A549 (cell line): Measurements from ENCODE around the gene CHRNA4. TPM values are rescaled to one million over a fixed set of nuclear protein-coding genes. Genes with fewer than 3 reads are reported as not detected.

Experiments
- ATAC-seq, 2 experiments: fragments of 200-7000 bp in 1 of 2; fragments of >200 bp in 1 of 2; cut with Nextera tagmentation in 1 of 2; cut with Tn5 transposase in 1 of 2; 3 replicates each; pipeline versions ENCODE4 v1.8.0 to v1.9.1; 2018 to 2020; ENCODE audit warnings: mild to moderate bottlenecking in 1 of 2, moderate library complexity in 1 of 2
- CTCF ChIA-PET: fragments of 300-600 bp; sonication (Branson Sonifier 250); formaldehyde crosslinking; extraction: SDS; loops from one replicate; lab custom pipeline; 2021; ENCODE audit warnings: antibody characterized with exemption, inconsistent platforms; lab: Yijun Ruan, JAX
- POLR2A ChIA-PET: fragments of 350-600 bp; formaldehyde crosslinking; extraction: SDS; loops from one replicate; lab custom pipeline; 2021; ENCODE audit warnings: antibody characterized with exemption, inconsistent platforms; lab: Yijun Ruan, JAX
- DNase-seq, 2 experiments: peaks; one replicate each; pipeline versions ENCODE4 v3.0.0 to v3.0.0-alpha.2; 2011 to 2016; ENCODE audit warnings: low read depth in 1 of 2, low spot score in 1 of 2
- FAIRE-seq: peaks from 2 replicates; lab custom pipeline; 2011; peaks lifted over from hg19 to GRCh38; lab: Jason Lieb, UNC
- H3K27ac ChIP-seq, 2 experiments: fragments of >200 bp; sonication (Bioruptor Twin); formaldehyde crosslinking; 3 replicates each; pipeline ENCODE4 v1.5.1; 2016 to 2017
- H3K4me1 ChIP-seq: fragments of >200 bp; sonication (Bioruptor Twin); formaldehyde crosslinking; 3 replicates; pipeline ENCODE4 v1.6.1; 2016
- H3K4me2 ChIP-seq: fragments of >200 bp; sonication (Bioruptor Twin); formaldehyde crosslinking; 3 replicates; pipeline ENCODE4 v1.6.1; 2016
- H3K4me3 ChIP-seq: fragments of >200 bp; sonication (Bioruptor Twin); formaldehyde crosslinking; 3 replicates; pipeline ENCODE4 v1.5.1; 2016
- H3K9me3 ChIP-seq: fragments of >200 bp; sonication (Bioruptor Twin); formaldehyde crosslinking; 3 replicates; pipeline ENCODE4 v1.6.1; 2016
- BHLHE40 ChIP-seq: IDR thresholded peaks from 2 replicates; pipeline ENCODE4 v1.6.1; 2012; ENCODE audit warnings: low read depth, low read length, inconsistent platforms
- CBX2 ChIP-seq: fragments of 200-600 bp; sonication (generic); IDR thresholded peaks from 2 replicates; pipeline ENCODE4 v1.6.1; 2016; ENCODE audit warnings: low read depth, mild to moderate bottlenecking, borderline replicate concordance
- CHD2 ChIP-seq: fragments of 150-350 bp; IDR thresholded peaks from 2 replicates; pipeline ENCODE4 v1.6.1; 2014; ENCODE audit warnings: low read length; ENCODE audit not compliant: partially characterized antibody
- CHD4 ChIP-seq: fragments of 200-600 bp; sonication (generic); IDR thresholded peaks from 2 replicates; pipeline ENCODE4 v1.6.1; 2016; ENCODE audit warnings: antibody characterized with exemption, mild to moderate bottlenecking, borderline replicate concordance
- EHF ChIP-seq: fragments of 250-450 bp; sonication (Bioruptor Pico); IDR thresholded peaks from 2 replicates; pipeline ENCODE4 v1.5.0; 2020; ENCODE audit warnings: mild to moderate bottlenecking
- EP300 ChIP-seq, 2 experiments: fragments of >200 bp; sonication (Bioruptor Twin); formaldehyde crosslinking; IDR thresholded peaks; 2 replicates in 1 of 2; 3 replicates in 1 of 2; pipeline ENCODE4 v1.6.1; 2016 to 2017
- FOSB ChIP-seq: fragments of 250-450 bp; sonication (Bioruptor Pico); IDR thresholded peaks from 2 replicates; pipeline ENCODE4 v1.5.0; 2020; ENCODE audit warnings: mild to moderate bottlenecking, moderate library complexity
- GATA3 ChIP-seq: IDR thresholded peaks from 2 replicates; pipeline ENCODE4 v1.6.1; 2012; ENCODE audit warnings: borderline replicate concordance
- HOXB13 ChIP-seq: fragments of 250-450 bp; sonication (Bioruptor Pico); IDR thresholded peaks from 2 replicates; pipeline ENCODE4 v1.5.0; 2020; ENCODE audit warnings: low read depth, mild to moderate bottlenecking, moderate library complexity
- HOXB5 ChIP-seq: fragments of 250-450 bp; sonication (Bioruptor Pico); IDR thresholded peaks from 2 replicates; pipeline ENCODE4 v1.5.0; 2020; ENCODE audit warnings: mild to moderate bottlenecking, moderate library complexity
- KDM1A ChIP-seq: fragments of 200-600 bp; sonication (generic); IDR thresholded peaks from 2 replicates; pipeline ENCODE4 v1.6.1; 2016; ENCODE audit warnings: low read depth, mild to moderate bottlenecking
- MYC ChIP-seq: IDR thresholded peaks from 2 replicates; pipeline ENCODE4 v1.6.1; 2012; ENCODE audit warnings: mild to moderate bottlenecking, inconsistent platforms, low read length, improper control_type of control experiment, borderline replicate concordance
- NFE2L2 ChIP-seq: fragments of 150-350 bp; conservative IDR thresholded peaks from 2 replicates; pipeline ENCODE4 v1.6.1; 2014; ENCODE audit warnings: low read length
- NPAS2 ChIP-seq: fragments of 250-450 bp; sonication (Bioruptor Pico); IDR thresholded peaks from 2 replicates; pipeline ENCODE4 v1.8.0; 2022; ENCODE audit warnings: mild to moderate bottlenecking, moderate library complexity, borderline replicate concordance
- POLR2A ChIP-seq: IDR thresholded peaks from 2 replicates; pipeline ENCODE4 v1.6.1; 2012; ENCODE audit warnings: mild to moderate bottlenecking, low read length
- RAD21 ChIP-seq, 2 experiments: fragments of >200 bp in 1 of 2; sonication (Bioruptor Twin) in 1 of 2; formaldehyde crosslinking in 1 of 2; IDR thresholded peaks in 1 of 2; conservative IDR thresholded peaks in 1 of 2; 2 replicates in 1 of 2; 3 replicates in 1 of 2; pipeline ENCODE4 v1.6.1; 2012 to 2018; ENCODE audit warnings: inconsistent platforms in 1 of 2
- RARB ChIP-seq: fragments of 250-450 bp; sonication (Bioruptor Pico); IDR thresholded peaks from 2 replicates; pipeline ENCODE4 v1.8.0; 2021; ENCODE audit warnings: mild to moderate bottlenecking, moderate library complexity
- RNF2 ChIP-seq: fragments of 200-600 bp; sonication (generic); IDR thresholded peaks from 2 replicates; pipeline ENCODE4 v1.6.1; 2016; ENCODE audit warnings: low read depth, mild to moderate bottlenecking, antibody characterized with exemption, moderate library complexity, borderline replicate concordance
- SREBF2 ChIP-seq: fragments of 450-650 bp; IDR thresholded peaks from 2 replicates; pipeline ENCODE4 v1.6.1; 2014; ENCODE audit warnings: mild to moderate bottlenecking, moderate library complexity
- ZC3H11A ChIP-seq: fragments of 450-650 bp; IDR thresholded peaks from 2 replicates; pipeline ENCODE4 v1.6.1; 2014; ENCODE audit warnings: antibody characterized with exemption, mild to moderate bottlenecking
- ZNF302 ChIP-seq: fragments of 250-450 bp; sonication (Bioruptor Pico); IDR thresholded peaks from 2 replicates; pipeline ENCODE4 v1.9.0; 2021; ENCODE audit warnings: inconsistent platforms, mild to moderate bottlenecking, moderate library complexity
- WGBS: methylation state at CpG from one replicate; pipeline ENCODE4 v1.1.6; 2017; ENCODE audit errors: missing lambda C conversion rate; 5-methylcytosine and 5-hydroxymethylcytosine counted together
- polyA plus RNA-seq, 4 experiments: library from polyadenylated mRNA; depleted of rRNA in 3 of 4; stranded (reverse); fragments of >200 nt; fragmentation: RNase III in 1 of 4; extraction: RNeasy Plus Mini Kit Qiagen cat#74134 plus additional on column Dnase treatment in 1 of 4; gene quantifications; 2 replicates in 3 of 4; 3 replicates in 1 of 4; pipeline ENCODE4 v1.2.3, GENCODE V29; 2011 to 2017
- TF ChIP-seq, protein P1 (sequence below): IDR thresholded peaks from 2 replicates; pipeline ENCODE4 v1.6.1; 2012
- TF ChIP-seq, protein P2 (sequence below): IDR thresholded peaks from 2 replicates; pipeline ENCODE4 v1.6.1; 2012; ENCODE audit warnings: low read depth, borderline replicate concordance
- TF ChIP-seq, protein P3 (sequence below): fragments of 150-350 bp; IDR thresholded peaks from 2 replicates; pipeline ENCODE4 v1.6.1; 2014; ENCODE audit warnings: low read depth, mild to moderate bottlenecking, low read length
- TF ChIP-seq, protein P4 (sequence below): fragments of >200 bp; sonication (Bioruptor Twin); formaldehyde crosslinking; IDR thresholded peaks from 2 replicates; pipeline ENCODE4 v1.6.1; 2016

CHRNA4 gene
- polyA plus RNA-seq, 2 of the 4 experiments (the other 2 are of a cell fraction), result 0.03 to 0.23 TPM

DNA sequence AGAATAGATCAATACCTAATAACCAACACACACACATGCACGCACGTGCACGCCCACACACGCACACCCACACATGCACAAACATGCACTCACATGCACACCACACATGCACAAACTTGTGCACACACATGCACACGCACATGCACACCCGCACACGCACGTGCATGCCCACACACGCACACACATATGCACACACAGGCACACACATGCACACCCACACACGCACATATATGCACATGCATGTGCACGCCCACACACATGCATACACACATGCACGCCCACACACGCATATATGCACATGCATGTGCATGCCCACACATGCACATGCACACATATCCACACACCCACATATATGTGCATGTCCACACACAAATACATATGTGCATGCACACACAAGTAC is 26.2 kb upstream of the CHRNA4 start (continued):
- TF ChIP-seq, protein P1, sequence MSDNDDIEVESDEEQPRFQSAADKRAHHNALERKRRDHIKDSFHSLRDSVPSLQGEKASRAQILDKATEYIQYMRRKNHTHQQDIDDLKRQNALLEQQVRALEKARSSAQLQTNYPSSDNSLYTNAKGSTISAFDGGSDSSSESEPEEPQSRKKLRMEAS, result no peak

DNA sequence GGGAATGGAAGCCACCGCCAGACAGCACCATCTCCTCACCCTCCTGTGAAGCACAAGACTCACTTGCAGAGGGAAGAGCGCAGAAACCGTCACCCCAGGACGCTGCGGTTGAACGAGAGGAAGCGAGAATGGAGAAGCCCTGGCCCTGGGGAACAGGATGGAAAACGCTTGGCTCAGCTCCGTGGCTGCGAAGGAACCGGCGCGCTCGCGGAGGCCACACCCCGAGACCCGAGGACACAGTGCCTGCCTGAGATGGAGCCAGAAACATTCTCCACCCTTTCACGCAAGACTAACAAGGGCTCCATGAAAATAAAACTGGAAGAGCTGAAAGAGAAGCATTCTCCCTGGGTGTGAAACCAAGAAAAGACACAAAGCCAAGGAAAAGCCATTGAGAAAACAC is 25.3 kb upstream of the CHRNA4 start:
- TF ChIP-seq CBX2, result no peak
- TF ChIP-seq HOXB13, result no peak
- TF ChIP-seq POLR2A, result no peak
- no peak for TF ChIP-seq FOSB (CRISPR knock-in tag)
- TF ChIP-seq, protein P1, result no peak
- TF ChIP-seq KDM1A, result no peak
- TF ChIP-seq NFE2L2, result no peak
- TF ChIP-seq, protein P2, sequence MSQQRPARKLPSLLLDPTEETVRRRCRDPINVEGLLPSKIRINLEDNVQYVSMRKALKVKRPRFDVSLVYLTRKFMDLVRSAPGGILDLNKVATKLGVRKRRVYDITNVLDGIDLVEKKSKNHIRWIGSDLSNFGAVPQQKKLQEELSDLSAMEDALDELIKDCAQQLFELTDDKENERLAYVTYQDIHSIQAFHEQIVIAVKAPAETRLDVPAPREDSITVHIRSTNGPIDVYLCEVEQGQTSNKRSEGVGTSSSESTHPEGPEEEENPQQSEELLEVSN, result no peak
- Histone ChIP-seq H3K4me1 (no peaks in the 10 kb centered on the region), H3K9me3 (peaks cover 46% of the 10 kb centered on the region), H3K4me3 (no peak overlapping the region), H3K27ac (no peak overlapping the region), H3K4me2 (no peak overlapping the region)
- CTCF ChIA-PET, result interaction anchor here (0.6 kb wide), 1 partner anchor 50 kb away, joined by 3 read pairs; no protein-coding TSS in a partner anchor
- FAIRE-seq (no peak), ATAC-seq (no peak), DNase-seq (no peak)
- POLR2A ChIA-PET, result no interaction called here
- WGBS, result 59% methylated on average over 18 of the region's 18 CpGs

DNA sequence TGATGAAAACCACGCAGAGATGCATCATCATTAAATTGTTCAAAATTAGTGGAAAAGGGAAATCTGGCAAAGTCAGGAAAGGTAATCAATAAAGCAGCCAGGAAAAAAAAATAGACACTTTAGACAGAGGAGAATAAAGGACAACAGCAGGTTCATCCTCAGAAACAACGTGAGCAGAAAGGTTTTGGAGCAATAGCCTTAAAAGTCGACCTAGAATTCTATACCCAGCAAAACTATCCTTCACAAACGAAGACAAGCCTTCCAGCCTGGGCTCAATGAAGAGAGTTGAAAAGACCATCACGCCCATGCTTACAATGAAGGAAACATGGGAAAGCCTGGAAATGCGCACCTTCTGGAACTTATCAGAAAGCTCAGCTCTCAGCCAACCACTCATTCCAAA is 24.7 kb upstream of the CHRNA4 start:
- DNase-seq (no peak), ATAC-seq (no peak), FAIRE-seq (no peak)
- Histone ChIP-seq H3K4me3 (no peak overlapping the region), H3K4me2 (no peak overlapping the region), H3K4me1 (no peaks in the 10 kb centered on the region), H3K9me3 (peaks cover 40% of the 10 kb centered on the region), H3K27ac (no peak overlapping the region)
- no peak for TF ChIP-seq KDM1A
- TF ChIP-seq EP300 (IDR thresholded peaks at IDR 0.05), result no peak
- TF ChIP-seq BHLHE40, result no peak
- TF ChIP-seq, protein P3, sequence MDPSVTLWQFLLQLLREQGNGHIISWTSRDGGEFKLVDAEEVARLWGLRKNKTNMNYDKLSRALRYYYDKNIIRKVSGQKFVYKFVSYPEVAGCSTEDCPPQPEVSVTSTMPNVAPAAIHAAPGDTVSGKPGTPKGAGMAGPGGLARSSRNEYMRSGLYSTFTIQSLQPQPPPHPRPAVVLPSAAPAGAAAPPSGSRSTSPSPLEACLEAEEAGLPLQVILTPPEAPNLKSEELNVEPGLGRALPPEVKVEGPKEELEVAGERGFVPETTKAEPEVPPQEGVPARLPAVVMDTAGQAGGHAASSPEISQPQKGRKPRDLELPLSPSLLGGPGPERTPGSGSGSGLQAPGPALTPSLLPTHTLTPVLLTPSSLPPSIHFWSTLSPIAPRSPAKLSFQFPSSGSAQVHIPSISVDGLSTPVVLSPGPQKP, result no peak
- TF ChIP-seq SREBF2, result no peak
- no peak for TF ChIP-seq EHF
- no peak for TF ChIP-seq GATA3
- no peak for TF ChIP-seq RAD21 (conservative IDR thresholded peaks at IDR 0.05 in 1 of 2, IDR thresholded peaks at IDR 0.05 in 1 of 2)
- no peak for TF ChIP-seq CHD2
- TF ChIP-seq, protein P4, sequence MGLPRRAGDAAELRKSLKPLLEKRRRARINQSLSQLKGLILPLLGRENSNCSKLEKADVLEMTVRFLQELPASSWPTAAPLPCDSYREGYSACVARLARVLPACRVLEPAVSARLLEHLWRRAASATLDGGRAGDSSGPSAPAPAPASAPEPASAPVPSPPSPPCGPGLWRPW, result no peak
- TF ChIP-seq NPAS2 (CRISPR knock-in tag), result no peak
- TF ChIP-seq CHD4, result no peak
- no peak for TF ChIP-seq RARB (CRISPR knock-in tag)
- TF ChIP-seq MYC, result no peak
- TF ChIP-seq ZC3H11A, result no peak
- TF ChIP-seq, protein P2, result no peak
- no peak for TF ChIP-seq HOXB5 (CRISPR knock-in tag)
- TF ChIP-seq RNF2, result no peak
- no peak for TF ChIP-seq ZNF302
- 33% methylated on average over 6 of the region's 6 CpGs for WGBS
- ChIA-PET POLR2A (no interaction called here), CTCF (no interaction called here)
